GM12878 (cell line): ENCODE results near the gene RASL12. TPM values are rescaled to one million over a fixed set of nuclear protein-coding genes. Genes with fewer than 3 reads are reported as not detected.
"Not testable (repeated sequence)": the region's sequence is repeated elsewhere in the genome, so short reads cannot be mapped to it uniquely, and the experiment has no call there.

Experiments
- ATAC-seq: fragments of 200-7000 bp; cut with Tn5 transposase; 3 replicates; pipeline ENCODE4 v1.9.1; 2020; ENCODE audit warnings: mild to moderate bottlenecking, moderate library complexity
- BruUV-seq: library from RNA; stranded (reverse); fragments of 400-500 nt; replicated peaks from 2 replicates; lab custom pipeline; 2021; lab: Mats Ljungman, UMichigan
- CTCF ChIA-PET: fragments of 300-600 bp; sonication (Branson Sonifier 250); formaldehyde crosslinking; extraction: SDS; loops from one replicate; lab custom pipeline; 2021; ENCODE audit warnings: inconsistent platforms; lab: Yijun Ruan, JAX
- POLR2A ChIA-PET: fragments of 350-600 bp; formaldehyde crosslinking; extraction: SDS; loops from one replicate; lab custom pipeline; 2021; ENCODE audit warnings: inconsistent platforms; lab: Charles Lee
- RAD21 ChIA-PET: fragments of 300-600 bp; sonication (Branson Sonifier 250); formaldehyde crosslinking; loops from one replicate; lab custom pipeline; 2023; ENCODE audit warnings: antibody characterized with exemption; ENCODE audit not compliant: unreplicated experiment; lab: Charles Lee
- SMC1A ChIA-PET: fragments of 300-600 bp; sonication (Branson Sonifier 250); formaldehyde crosslinking; loops from one replicate; lab custom pipeline; 2023; ENCODE audit not compliant: unreplicated experiment, uncharacterized antibody; lab: Charles Lee
- DNase-seq: peaks from one replicate; pipeline ENCODE4 v3.0.0-alpha.2; 2011; ENCODE audit warnings: low read depth, low spot score
- FAIRE-seq: peaks from 3 replicates; lab custom pipeline; 2011; peaks lifted over from hg19 to GRCh38; lab: Jason Lieb, UNC
- H2AFZ ChIP-seq: 2 replicates; pipeline ENCODE4 v1.6.0; 2011; ENCODE audit warnings: low read depth, low read length, control low read depth; ENCODE audit not compliant: control insufficient read depth
- H3K27ac ChIP-seq: 2 replicates; pipeline ENCODE4 v1.5.1; 2011; ENCODE audit warnings: control low read depth; ENCODE audit not compliant: control insufficient read depth, insufficient read depth
- H3K27me3 ChIP-seq, 2 experiments: replicated peaks in 1 of 2; 2 replicates each; pipeline versions ENCODE4 v1.6.0 to v1.6.1; 2011; ENCODE audit warnings: low read length in 1 of 2; ENCODE audit not compliant: control insufficient read depth in 2 of 2, insufficient read depth in 2 of 2
- H3K36me3 ChIP-seq, 2 experiments: 2 replicates each; pipeline ENCODE4 v1.5.1; 2011; ENCODE audit warnings: low read length in 1 of 2; ENCODE audit not compliant: control insufficient read depth in 2 of 2, insufficient read depth in 2 of 2
- H3K4me1 ChIP-seq: 2 replicates; pipeline ENCODE4 v1.6.1; 2011; ENCODE audit warnings: mild to moderate bottlenecking, low read length, moderate library complexity, mixed read lengths; ENCODE audit not compliant: control insufficient read depth, insufficient read depth
- H3K4me2 ChIP-seq: 2 replicates; pipeline ENCODE4 v1.6.0; 2011; ENCODE audit warnings: control low read depth; ENCODE audit not compliant: control insufficient read depth, insufficient read depth
- H3K4me3 ChIP-seq: fragments of 200-600 bp; sonication (generic); 2 replicates; pipeline ENCODE4 v1.5.1; 2016
- H3K79me2 ChIP-seq: 2 replicates; pipeline ENCODE4 v1.6.0; 2011; ENCODE audit warnings: low read length; ENCODE audit not compliant: control insufficient read depth, insufficient read depth
- H3K9ac ChIP-seq: 2 replicates; pipeline ENCODE4 v1.8.0; 2011; ENCODE audit warnings: low read length, control low read depth, mixed read lengths; ENCODE audit not compliant: control insufficient read depth, insufficient read depth
- H3K9me3 ChIP-seq: replicated peaks from 3 replicates; pipeline ENCODE4 v1.5.1; 2011; ENCODE audit warnings: mild to moderate bottlenecking, low read length; ENCODE audit not compliant: control insufficient read depth, insufficient read depth
- H4K20me1 ChIP-seq: 2 replicates; pipeline ENCODE4 v1.6.0; 2011; ENCODE audit not compliant: control insufficient read depth, insufficient read depth
- BCL3 ChIP-seq: IDR thresholded peaks from 2 replicates; pipeline ENCODE4 v1.6.1; 2011; ENCODE audit warnings: borderline replicate concordance, low read depth, mild to moderate bottlenecking, moderate library complexity, low read length; ENCODE audit not compliant: insufficient read depth, poor library complexity, severe bottlenecking
- FOXK2 ChIP-seq: fragments of 450-650 bp; IDR thresholded peaks from 2 replicates; pipeline ENCODE4 v1.6.1; 2017; ENCODE audit warnings: mild to moderate bottlenecking, moderate library complexity
- HCFC1 ChIP-seq: fragments of 150-350 bp; IDR thresholded peaks from 2 replicates; pipeline ENCODE4 v1.6.1; 2014; ENCODE audit warnings: low read length
- HDGF ChIP-seq: fragments of 450-650 bp; IDR thresholded peaks from 2 replicates; pipeline ENCODE4 v1.6.1; 2016; ENCODE audit warnings: antibody characterized with exemption
- MYB ChIP-seq: fragments of 150-350 bp; IDR thresholded peaks from 2 replicates; pipeline ENCODE4 v1.6.1; 2014; ENCODE audit warnings: mild to moderate bottlenecking, low read depth, low read length, borderline replicate concordance
- NFXL1 ChIP-seq: fragments of 450-650 bp; IDR thresholded peaks from 2 replicates; pipeline ENCODE4 v1.6.1; 2017; ENCODE audit warnings: antibody characterized with exemption, mild to moderate bottlenecking, borderline replicate concordance
- NFYB ChIP-seq: IDR thresholded peaks from 2 replicates; pipeline ENCODE4 v1.6.1; 2011; ENCODE audit warnings: low read depth, mild to moderate bottlenecking, low read length, improper control_type of control experiment, moderate library complexity; ENCODE audit not compliant: insufficient read depth
- NKRF ChIP-seq: fragments of 450-650 bp; conservative IDR thresholded peaks from 2 replicates; pipeline ENCODE4 v1.6.1; 2017; ENCODE audit warnings: mild to moderate bottlenecking, moderate library complexity
- NRF1 ChIP-seq: conservative IDR thresholded peaks from 2 replicates; pipeline ENCODE4 v1.6.1; 2011; ENCODE audit warnings: mild to moderate bottlenecking, low read depth, low read length, improper control_type of control experiment
- PKNOX1 ChIP-seq: fragments of 450-650 bp; IDR thresholded peaks from 2 replicates; pipeline ENCODE4 v1.6.1; 2016; ENCODE audit warnings: mild to moderate bottlenecking
- TBL1XR1 ChIP-seq: IDR thresholded peaks from 2 replicates; pipeline ENCODE4 v1.6.1; 2012; ENCODE audit warnings: low read depth, low read length, improper control_type of control experiment
- ZBED1 ChIP-seq: IDR thresholded peaks from 2 replicates; pipeline ENCODE4 v1.6.1; 2016; ENCODE audit warnings: borderline replicate concordance
- WGBS: methylation state at CpG from one replicate; pipeline ENCODE4 v1.1.6; 2016; ENCODE audit warnings: low lambda C conversion rate; ENCODE audit not compliant: insufficient replicate concordance, insufficient coverage; ENCODE audit errors: missing lambda C conversion rate; 5-methylcytosine and 5-hydroxymethylcytosine counted together
- in situ Hi-C: fragments of 300-500 bp; cut with MboI; formaldehyde crosslinking; loops from 9 replicates; pipeline ENCODE4 v1.14.3; 2018; ENCODE audit warnings: mixed read lengths
- intact Hi-C: fragments of 100-400 bp; cut with micrococcal nuclease; formaldehyde crosslinking; loops from one replicate; pipeline ENCODE4 v1.14.2; 2022; ENCODE audit not compliant: unreplicated experiment
- polyA plus RNA-seq, 11 experiments: library from polyadenylated mRNA; depleted of rRNA in 4 of 11; unstranded in 6 of 11; stranded (reverse) in 5 of 11; fragments of >200 nt; fragmentation: Nextera tagmentation in 4 of 11; fragmentation: Illumina TruSeq in 1 of 11; extraction: Ambion mirVana in 4 of 11; extraction: Trizol in 1 of 11; gene quantifications; 1 replicate in 1 of 11; 2 replicates in 10 of 11; pipeline versions ENCODE4 v1.2.1 to v1.2.3, GENCODE V29; 2011 to 2016; ENCODE audit warnings: inconsistent platforms in 2 of 11, missing spikeins in 2 of 11, low read depth in 1 of 11
- total RNA-seq, 4 experiments: library from RNA; depleted of rRNA in 3 of 4; stranded (reverse); fragments of >200 nt in 3 of 4; fragmentation: Illumina TruSeq in 1 of 4; extraction: Trizol in 1 of 4; gene quantifications; 2 replicates each; pipeline versions ENCODE4 v1.2.1 to v1.2.3, GENCODE V29; 2013 to 2021

The RASL12 gene
- total and polyA plus RNA-seq, 10 of the 15 experiments (the other 5 are each of a cell fraction or from before 2014, with no cell fraction given), result 0.06 to 0.10 TPM; not detected in 8

GRCh38 chr15:65093793-65094170 is 26.0 kb upstream of the RASL12 start:
- WGBS, result over 99% methylated on average over 13 of the region's 13 CpGs
- H3K9me3 ChIP-seq, POLR2A ChIA-PET, H3K4me2 ChIP-seq, ATAC-seq, BruUV-seq, H3K4me3 ChIP-seq, H3K27ac ChIP-seq, H3K27me3 ChIP-seq, RAD21 ChIA-PET, H2AFZ ChIP-seq, H3K79me2 ChIP-seq, DNase-seq, in situ Hi-C loops, H3K9ac ChIP-seq, intact Hi-C loops, H3K4me1 ChIP-seq, H3K36me3 ChIP-seq, FAIRE-seq, SMC1A ChIA-PET, H4K20me1 ChIP-seq: not testable (repeated sequence)
- CTCF ChIA-PET, result interaction anchor here (1.2 kb wide), 1 partner anchor 11 kb away, joined by 3 read pairs; no protein-coding TSS in a partner anchor

- no peak for DNase-seq
- no TSS peak for BruUV-seq
- FAIRE-seq, result no peak
- Histone ChIP-seq H3K36me3 (no peaks in the 10 kb centered on the region), H2AFZ (no peak overlapping the region), H3K79me2 (no peaks in the 10 kb centered on the region), H3K27ac (no peak overlapping the region), H4K20me1 (no peaks in the 10 kb centered on the region), H3K4me2 (no peak overlapping the region), H3K9me3 (no peaks in the 10 kb centered on the region), H3K4me3 (no peak overlapping the region), H3K9ac (no peak overlapping the region), H3K4me1 (no peaks in the 10 kb centered on the region), H3K27me3 (no peaks in the 10 kb centered on the region)
- CTCF ChIA-PET, result interaction anchor here (1.2 to 1.3 kb wide), 2 partner anchors 10 to 59 kb away, joined by 3 read pairs; no protein-coding TSS in a partner anchor
- RAD21 ChIA-PET, result no interaction called here
- in situ Hi-C loops (no loop called here), intact Hi-C loops (no loop called here)
- 92% methylated on average over 17 of the region's 17 CpGs for WGBS
- ATAC-seq, result no peak
- POLR2A ChIA-PET, result no interaction called here
- SMC1A ChIA-PET, result no interaction called here
- TF ChIP-seq TBL1XR1, result no peak
- no peak for TF ChIP-seq NKRF
- TF ChIP-seq NFYB, result no peak
- TF ChIP-seq NRF1, result no peak
- TF ChIP-seq HCFC1, result no peak
- TF ChIP-seq BCL3, result no peak
- no peak for TF ChIP-seq FOXK2
- TF ChIP-seq NFXL1, result no peak
- TF ChIP-seq PKNOX1, result no peak
- TF ChIP-seq ZBED1, result no peak
- no peak for TF ChIP-seq MYB
- no peak for TF ChIP-seq HDGF
These were observed 25.4 kb upstream of the RASL12 start for GRCh38 chr15:65092911-65093792.
